Right atrium auricular region (tissue), 2 donors: ENCODE results near the gene WDFY2. TPM values are rescaled to one million over a fixed set of nuclear protein-coding genes. Genes with fewer than 3 reads are reported as not detected.

Source experiments
- DNase-seq: peaks from one replicate; pipeline ENCODE4 v3.0.0-alpha.2; 2019; ENCODE audit warnings: low spot score
- H3K27ac ChIP-seq, 2 donors: fragments of 200-600 bp; sonication (generic); 1 replicate in 1 of 2; 2 replicates in 1 of 2; pipeline ENCODE4 v1.5.1; 2016 to 2019
- H3K27me3 ChIP-seq, 2 donors: fragments of 200-600 bp; sonication (generic); one replicate each; pipeline versions ENCODE4 v1.5.1 to v1.6.0; 2017 to 2019
- H3K36me3 ChIP-seq: fragments of 200-600 bp; sonication (generic); one replicate; pipeline ENCODE4 v1.5.1; 2016
- H3K4me1 ChIP-seq, 2 donors: fragments of 200-600 bp; sonication (generic); one replicate each; pipeline versions ENCODE4 v1.5.1 to v1.6.0; 2017 to 2019
- H3K4me3 ChIP-seq, 2 donors: fragments of 200-600 bp; sonication (generic); 1 replicate in 1 of 2; 2 replicates in 1 of 2; pipeline ENCODE4 v1.5.1; 2017 to 2019; ENCODE audit warnings: mild to moderate bottlenecking in 1 of 2, moderate library complexity in 1 of 2
- H3K9me3 ChIP-seq, 2 donors: fragments of 200-600 bp; sonication (generic); one replicate each; pipeline ENCODE4 v1.5.1; 2019
- total RNA-seq, 2 donors: library from RNA; depleted of rRNA; stranded (reverse); fragments of >200 nt; gene quantifications; one replicate each; pipeline ENCODE4 v1.1.0, GENCODE V29; 2016
- TF ChIP-seq, protein P1 (sequence below), 2 donors: fragments of 200-600 bp; sonication (generic); IDR thresholded peaks; one replicate each; pipeline ENCODE4 v1.5.1; 2019; ENCODE audit warnings: antibody characterized with exemption in 2 of 2

The WDFY2 gene
- total RNA-seq, 2 donors from 2014 or later, result 2.3 to 3.8 TPM

DNA sequence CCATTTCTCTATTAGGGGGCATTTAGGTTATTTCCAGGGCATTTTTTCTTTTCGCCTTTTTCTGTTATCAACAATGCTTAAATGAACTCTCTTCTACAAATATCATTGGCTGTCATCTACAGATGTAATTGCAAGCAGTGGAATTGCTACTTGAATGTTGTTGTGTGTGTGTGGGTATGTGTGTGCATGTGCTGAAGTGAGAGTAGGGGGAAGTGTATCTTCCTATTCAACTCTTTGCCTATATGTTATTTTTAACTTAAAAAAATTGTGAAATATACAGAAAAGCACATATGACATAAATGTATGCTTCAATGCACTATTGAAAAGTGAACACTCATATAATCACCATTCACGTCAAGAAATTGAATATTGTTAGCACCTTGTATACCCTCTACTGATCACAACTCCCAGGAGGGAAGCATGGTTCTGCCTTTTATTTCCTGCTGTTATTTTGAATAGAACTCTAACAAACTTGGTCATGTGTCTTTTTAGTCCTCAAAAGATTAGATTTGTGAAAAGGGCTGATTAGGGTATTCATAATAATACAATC is 24.7 kb downstream of the WDFY2 start:
- peaks cover 0 to 18% of the 10 kb centered on the region in 2 donors for H3K4me1 ChIP-seq
- DNase-seq, result no peak
- H3K27ac ChIP-seq, result no peak overlapping the region
- H3K9me3 ChIP-seq, result no peaks in the 10 kb centered on the region
- H3K4me3 ChIP-seq, result no peak overlapping the region
- TF ChIP-seq, protein P1, sequence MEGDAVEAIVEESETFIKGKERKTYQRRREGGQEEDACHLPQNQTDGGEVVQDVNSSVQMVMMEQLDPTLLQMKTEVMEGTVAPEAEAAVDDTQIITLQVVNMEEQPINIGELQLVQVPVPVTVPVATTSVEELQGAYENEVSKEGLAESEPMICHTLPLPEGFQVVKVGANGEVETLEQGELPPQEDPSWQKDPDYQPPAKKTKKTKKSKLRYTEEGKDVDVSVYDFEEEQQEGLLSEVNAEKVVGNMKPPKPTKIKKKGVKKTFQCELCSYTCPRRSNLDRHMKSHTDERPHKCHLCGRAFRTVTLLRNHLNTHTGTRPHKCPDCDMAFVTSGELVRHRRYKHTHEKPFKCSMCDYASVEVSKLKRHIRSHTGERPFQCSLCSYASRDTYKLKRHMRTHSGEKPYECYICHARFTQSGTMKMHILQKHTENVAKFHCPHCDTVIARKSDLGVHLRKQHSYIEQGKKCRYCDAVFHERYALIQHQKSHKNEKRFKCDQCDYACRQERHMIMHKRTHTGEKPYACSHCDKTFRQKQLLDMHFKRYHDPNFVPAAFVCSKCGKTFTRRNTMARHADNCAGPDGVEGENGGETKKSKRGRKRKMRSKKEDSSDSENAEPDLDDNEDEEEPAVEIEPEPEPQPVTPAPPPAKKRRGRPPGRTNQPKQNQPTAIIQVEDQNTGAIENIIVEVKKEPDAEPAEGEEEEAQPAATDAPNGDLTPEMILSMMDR (IDR thresholded peaks at IDR 0.05), result no peak
- H3K36me3 ChIP-seq, result no peaks in the 10 kb centered on the region
- no peaks in the 10 kb centered on the region for H3K27me3 ChIP-seq

DNA sequence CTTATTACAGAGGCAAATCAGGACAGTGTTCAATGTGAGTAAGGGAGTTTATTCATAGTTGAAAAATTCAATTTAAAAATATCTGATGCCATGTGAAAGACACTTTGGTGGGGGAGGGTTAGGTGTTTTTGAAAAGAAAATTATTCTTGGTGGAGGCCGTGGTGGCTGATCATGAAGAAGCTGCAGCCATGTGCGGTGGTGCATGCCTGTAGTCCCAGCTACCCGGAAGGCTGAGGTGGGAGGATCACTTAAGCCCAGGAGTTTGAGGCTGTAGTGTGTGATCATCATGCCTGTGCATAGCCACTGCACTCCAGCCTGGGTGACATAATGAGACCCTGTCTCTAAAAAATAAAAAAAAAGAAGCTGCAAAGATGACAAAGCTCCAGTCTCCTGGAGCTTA is 28.6 kb downstream of the WDFY2 start:
- TF ChIP-seq, protein P1 (IDR thresholded peaks at IDR 0.05), result no peak
- peaks cover 0 to 15% of the 10 kb centered on the region in 2 donors for H3K4me1 ChIP-seq
- no peak overlapping the region for H3K4me3 ChIP-seq
- no peak overlapping the region for H3K27ac ChIP-seq
- no peaks in the 10 kb centered on the region for H3K36me3 ChIP-seq
- DNase-seq, result no peak
- no peaks in the 10 kb centered on the region for H3K27me3 ChIP-seq
- H3K9me3 ChIP-seq, result no peaks in the 10 kb centered on the region

DNA sequence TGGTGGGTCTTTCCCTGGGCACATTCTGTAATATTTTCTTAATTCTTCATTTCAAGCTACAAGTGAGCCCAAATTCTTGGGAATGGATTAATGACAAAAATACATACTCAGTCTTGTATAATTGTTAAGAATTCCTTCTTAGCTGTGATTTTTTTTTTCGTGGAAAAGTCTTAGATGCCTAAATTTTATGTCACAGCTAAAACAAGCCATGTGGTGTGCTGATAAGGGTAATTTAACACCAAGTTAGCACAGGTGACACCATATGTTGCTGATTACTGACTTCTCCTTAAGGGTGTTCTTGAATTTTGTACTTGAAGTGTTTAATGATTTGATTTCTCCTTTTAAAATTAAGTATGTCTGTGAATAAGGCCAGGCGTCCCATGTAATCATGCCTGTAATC is 29.3 kb downstream of the WDFY2 start:
- H3K27ac ChIP-seq, result no peak overlapping the region
- DNase-seq, result no peak
- TF ChIP-seq, protein P1 (IDR thresholded peaks at IDR 0.05), result no peak

DNA sequence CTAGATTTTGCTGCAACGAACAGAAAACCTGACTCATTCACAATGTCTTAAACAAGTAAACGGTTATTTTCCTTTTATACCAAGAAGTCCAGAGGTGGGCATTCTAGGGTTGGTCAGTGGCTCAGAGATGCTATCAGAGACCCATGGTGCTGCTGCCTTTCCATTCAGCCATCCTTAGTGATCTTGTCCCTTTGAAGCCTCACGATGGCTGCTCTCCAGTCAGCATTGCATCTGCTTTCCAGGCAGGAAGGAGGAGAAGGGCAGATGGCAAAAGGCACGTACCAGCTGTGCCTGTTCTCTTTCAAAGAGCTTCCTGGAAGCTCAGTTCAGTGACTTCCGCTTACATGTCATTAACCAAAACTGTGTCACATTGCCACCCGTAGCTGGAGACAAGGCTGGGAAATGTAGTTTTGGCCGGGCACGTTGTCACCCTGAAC is 30.1 kb downstream of the WDFY2 start:
- no peaks in the 10 kb centered on the region for H3K36me3 ChIP-seq
- peaks cover 0 to 28% of the 10 kb centered on the region in 2 donors for H3K4me1 ChIP-seq
- H3K27ac ChIP-seq, result no peak overlapping the region
- no peak for DNase-seq
- TF ChIP-seq, protein P1 (IDR thresholded peaks at IDR 0.05), result no peak
- no peaks in the 10 kb centered on the region for H3K27me3 ChIP-seq
- H3K4me3 ChIP-seq, result no peak overlapping the region
- no peaks in the 10 kb centered on the region for H3K9me3 ChIP-seq

More for the DNA sequence above, 29.3 kb downstream of the WDFY2 start:
- H3K4me3 ChIP-seq, result no peak overlapping the region
- no peaks in the 10 kb centered on the region for H3K9me3 ChIP-seq
- no peaks in the 10 kb centered on the region for H3K27me3 ChIP-seq
- peaks cover 0 to 21% of the 10 kb centered on the region in 2 donors for H3K4me1 ChIP-seq
- H3K36me3 ChIP-seq, result no peaks in the 10 kb centered on the region

DNA sequence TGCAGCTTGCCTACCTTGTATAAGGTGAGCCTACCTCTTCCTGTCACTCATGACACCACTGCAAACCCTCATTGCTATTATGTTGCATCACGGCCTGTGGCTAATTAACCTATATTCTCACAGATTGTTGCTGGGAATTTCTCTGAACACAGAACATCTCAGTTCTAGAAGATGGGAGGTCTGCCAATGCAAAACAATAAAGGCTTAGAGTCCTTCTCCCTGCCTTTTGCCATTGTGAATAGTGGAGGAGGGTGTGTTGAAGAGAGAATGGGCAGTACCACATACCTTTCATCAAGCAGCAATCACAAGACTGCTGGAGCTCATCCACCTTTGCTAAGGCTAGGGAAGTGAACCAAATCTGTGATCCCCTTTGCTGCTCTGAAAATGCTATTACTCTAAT is 34.4 kb downstream of the WDFY2 start:
- Histone ChIP-seq H3K4me3 (no peak overlapping the region), H3K9me3 (no peaks in the 10 kb centered on the region), H3K4me1 (peaks cover 0 to 42% of the 10 kb centered on the region in 2 donors), H3K36me3 (no peaks in the 10 kb centered on the region), H3K27ac (peak overlapping the region in 1 of 2 donors; percentile 58), H3K27me3 (no peaks in the 10 kb centered on the region)
- TF ChIP-seq, protein P1 (IDR thresholded peaks at IDR 0.05), result no peak
- DNase-seq, result no peak

DNA sequence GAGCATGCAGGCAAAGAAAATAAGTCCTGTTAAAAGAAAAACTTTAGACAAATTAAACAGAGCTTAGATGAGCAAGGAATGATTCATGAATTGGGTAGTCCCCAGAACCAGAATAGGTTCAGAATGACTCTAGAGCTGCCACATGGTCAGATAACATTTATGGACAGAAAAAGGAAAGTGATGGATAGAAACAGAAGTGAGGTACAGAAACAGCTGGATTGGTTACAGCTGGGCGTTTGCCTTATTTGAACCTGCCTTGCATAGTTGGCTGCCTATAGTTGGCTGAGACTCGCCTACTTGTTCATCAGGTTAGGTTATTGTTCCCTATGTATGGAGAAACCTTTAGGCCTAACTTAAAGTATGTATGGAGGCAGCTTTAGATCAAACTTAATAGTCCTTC is 35.4 kb downstream of the WDFY2 start:
- peak overlapping the region; percentile 47 to 58 for H3K27ac ChIP-seq
- no peak overlapping the region for H3K4me3 ChIP-seq
- H3K4me1 ChIP-seq, result peaks cover 0 to 41% of the 10 kb centered on the region in 2 donors
- H3K27me3 ChIP-seq, result no peaks in the 10 kb centered on the region
- H3K36me3 ChIP-seq, result no peaks in the 10 kb centered on the region
- TF ChIP-seq, protein P1 (IDR thresholded peaks at IDR 0.05), result no peak
- no peaks in the 10 kb centered on the region for H3K9me3 ChIP-seq
- no peak for DNase-seq
